NCI-H526 treated with DMSO at 0.1 percent for 48 hours (cell line): ENCODE results near the gene TOMM22.

Experiments used
- DNase-seq: peaks from one replicate; lab custom pipeline; 2025; lab: John Stamatoyannopoulos, UW

TOMM22 gene

GRCh38 chr22:38715176-38715764, 33.5 kb downstream of the TOMM22 start:
- no peak for DNase-seq

DNA sequence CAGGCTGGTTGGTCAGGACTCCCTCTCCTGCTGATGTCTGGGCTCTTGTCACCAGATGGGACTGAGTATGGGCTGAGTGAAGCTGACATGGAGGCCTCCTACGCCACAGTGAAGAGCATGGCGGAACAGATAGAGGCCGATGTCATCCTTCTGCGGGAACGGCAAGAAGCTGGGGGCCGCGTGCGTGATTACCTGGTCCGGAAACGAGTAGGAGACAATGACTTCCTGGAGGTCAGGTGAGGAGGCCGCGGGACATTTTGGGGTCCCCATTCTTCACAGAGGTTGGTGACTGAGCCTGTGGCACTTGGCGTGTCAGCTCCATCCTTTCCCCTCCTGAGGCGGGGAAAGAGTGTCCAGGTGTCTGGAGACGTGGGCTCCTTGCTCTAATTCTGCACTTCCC, 34.1 kb downstream of the TOMM22 start:
- DNase-seq, result no peak

GRCh38 chr22:38716271-38716670, 34.5 kb downstream of the TOMM22 start:
- DNase-seq, result no peak

DNA sequence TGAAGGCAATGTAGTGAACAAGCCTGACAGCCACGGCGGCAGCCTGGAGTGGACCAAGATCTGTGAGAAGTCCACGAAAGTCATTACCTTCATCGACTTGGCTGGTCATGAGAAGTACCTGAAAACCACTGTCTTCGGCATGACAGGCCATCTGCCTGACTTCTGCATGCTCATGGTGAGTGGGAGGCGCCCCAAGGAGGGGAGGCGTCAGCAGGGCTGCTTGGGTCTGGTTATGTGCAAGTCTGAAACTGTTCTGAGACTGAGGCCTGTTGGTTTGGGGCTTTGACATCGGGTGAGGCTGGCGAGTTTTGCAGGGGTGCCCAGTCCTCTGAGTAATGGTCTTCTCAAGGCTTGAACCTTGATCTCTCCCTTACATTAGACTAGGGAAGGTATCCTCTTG, 35.1 kb downstream of the TOMM22 start:
- no peak for DNase-seq

DNA sequence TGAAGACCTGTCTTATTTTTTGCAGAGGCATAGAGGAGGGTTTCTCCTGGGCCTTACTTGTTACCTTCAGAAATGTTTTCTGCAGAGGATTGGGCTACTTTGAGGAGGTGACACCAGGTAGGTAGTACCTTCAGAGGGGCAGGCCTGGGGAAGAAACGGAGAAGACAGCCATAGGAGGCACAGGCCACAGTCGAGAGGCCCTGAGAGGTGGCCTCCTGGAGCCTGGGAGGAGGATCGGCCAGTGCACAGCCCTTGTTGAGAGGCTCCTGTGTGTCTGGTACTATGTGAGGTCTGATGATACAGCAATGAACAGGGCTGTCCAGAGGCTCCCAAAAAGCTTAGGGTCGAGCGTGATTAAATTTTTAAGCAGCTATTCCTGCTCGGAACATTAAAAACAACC, 35.5 kb downstream of the TOMM22 start:
- DNase-seq, result no peak

DNA sequence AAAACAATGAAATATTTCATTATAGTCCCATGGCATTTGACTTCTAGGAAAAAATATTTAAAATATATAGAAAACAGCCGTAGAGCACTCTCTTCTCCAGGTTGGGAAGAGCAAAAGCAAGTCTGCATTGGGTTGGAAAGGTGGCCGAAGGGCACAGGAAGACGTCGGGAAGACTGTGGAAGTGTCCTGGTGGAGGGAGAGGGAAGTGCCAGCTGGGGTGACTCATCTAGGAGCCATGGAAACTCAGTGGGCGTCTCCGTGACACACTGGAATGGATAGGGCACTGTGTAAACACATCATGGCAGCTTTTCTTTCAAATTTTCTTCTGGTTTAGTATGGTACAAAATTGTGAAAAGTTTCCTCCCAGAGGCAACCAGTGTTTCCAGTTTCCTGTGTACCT, 36.7 kb downstream of the TOMM22 start:
- DNase-seq, result no peak

- no peak for DNase-seq
Measured at GRCh38 chr22:38719196-38719595, 37.4 kb downstream of the TOMM22 start.

DNA sequence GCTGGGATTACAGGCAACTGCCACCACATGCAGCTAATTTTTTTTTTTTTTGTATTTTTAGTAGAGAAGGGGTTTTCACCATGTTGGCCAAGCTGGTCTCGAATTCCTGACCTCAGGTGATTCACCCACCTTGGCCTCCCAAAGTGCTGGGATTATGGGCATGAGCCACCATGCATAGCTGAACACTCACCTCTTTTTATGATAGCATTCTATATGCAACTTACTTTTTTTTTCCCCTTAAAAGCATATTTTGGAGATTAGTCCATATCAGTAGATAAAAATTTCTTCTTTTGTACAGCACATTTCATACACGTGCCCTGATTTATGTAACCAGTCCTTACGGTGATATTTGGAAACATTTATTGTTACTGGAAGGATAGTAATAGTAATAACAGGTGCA, 38.6 kb downstream of the TOMM22 start:
- DNase-seq, result no peak

GRCh38 chr22:38721551-38721950, 39.8 kb downstream of the TOMM22 start:
- no peak for DNase-seq

GRCh38 chr22:38724176-38724575, 42.4 kb downstream of the TOMM22 start:
- DNase-seq, result no peak

- no peak for DNase-seq
Measured at GRCh38 chr22:38724926-38725571, 43.3 kb downstream of the TOMM22 start.

DNA sequence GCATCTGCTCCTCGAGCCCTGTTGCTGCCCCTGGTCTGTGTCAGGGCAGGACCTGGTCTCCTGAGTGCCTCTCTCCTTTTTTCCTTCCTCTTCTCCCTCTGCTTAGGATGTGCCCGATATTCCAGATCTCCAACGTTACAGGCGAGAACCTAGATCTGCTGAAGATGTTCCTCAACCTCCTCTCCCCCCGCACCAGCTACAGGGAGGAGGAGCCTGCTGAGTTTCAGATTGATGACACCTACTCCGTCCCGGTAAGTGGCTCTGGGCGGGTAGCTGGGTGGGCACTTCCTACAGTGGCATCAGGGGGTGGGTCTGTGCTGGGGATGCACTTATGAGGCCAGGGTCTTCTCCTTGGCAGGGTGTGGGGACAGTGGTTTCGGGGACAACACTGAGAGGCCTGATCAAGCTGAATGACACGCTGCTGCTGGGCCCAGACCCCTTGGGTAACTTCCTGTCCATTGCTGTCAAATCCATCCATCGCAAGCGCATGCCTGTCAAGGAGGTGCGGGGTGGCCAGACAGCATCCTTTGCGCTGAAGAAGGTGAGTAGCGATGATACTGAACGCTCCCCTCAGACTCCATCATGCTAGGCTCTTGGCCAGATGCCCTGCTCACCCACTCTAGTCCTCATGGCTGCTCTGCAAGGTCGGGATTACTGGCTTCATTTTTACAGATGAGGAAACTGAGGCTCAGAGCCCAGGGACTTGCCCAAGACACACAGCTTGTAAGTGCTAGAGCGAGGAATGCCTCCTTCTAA, 44.3 kb downstream of the TOMM22 start:
- DNase-seq, result no peak

- no peak for DNase-seq
Measured at GRCh38 chr22:38727123-38727522, 45.4 kb downstream of the TOMM22 start.

- DNase-seq, result no peak
Measured at GRCh38 chr22:38727530-38728451, 46.0 kb downstream of the TOMM22 start.

GRCh38 chr22:38728871-38729796, 47.4 kb downstream of the TOMM22 start:
- DNase-seq, result no peak

GRCh38 chr22:38729946-38730345, 48.2 kb downstream of the TOMM22 start:
- no peak for DNase-seq

GRCh38 chr22:38730411-38730871, 48.7 kb downstream of the TOMM22 start:
- no peak for DNase-seq

DNA sequence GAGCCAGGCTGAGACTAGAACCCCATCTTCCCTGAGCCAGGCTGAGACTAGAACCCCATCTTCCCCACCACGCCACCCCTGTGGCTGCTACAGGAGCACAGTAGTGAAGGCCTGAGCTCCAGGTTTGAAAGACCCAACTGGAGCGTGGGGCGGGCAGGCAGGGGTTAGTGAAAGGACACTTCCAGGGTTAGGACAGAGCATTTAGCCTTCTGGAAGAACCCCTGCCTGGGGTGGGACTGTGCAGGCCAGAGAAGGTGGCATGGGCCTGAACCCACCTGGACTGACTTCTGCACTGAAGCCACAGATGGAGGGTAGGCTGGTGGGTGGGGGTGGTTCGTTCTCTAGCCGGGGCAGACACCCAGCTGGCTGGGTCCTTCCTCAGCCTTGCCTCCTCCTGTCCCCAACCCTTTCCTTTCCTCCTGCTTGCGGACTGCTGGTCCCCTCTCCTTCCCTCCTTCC, 50.0 kb downstream of the TOMM22 start:
- DNase-seq, result no peak

- DNase-seq, result no peak
Measured at GRCh38 chr22:38732251-38732815, 50.6 kb downstream of the TOMM22 start.

DNA sequence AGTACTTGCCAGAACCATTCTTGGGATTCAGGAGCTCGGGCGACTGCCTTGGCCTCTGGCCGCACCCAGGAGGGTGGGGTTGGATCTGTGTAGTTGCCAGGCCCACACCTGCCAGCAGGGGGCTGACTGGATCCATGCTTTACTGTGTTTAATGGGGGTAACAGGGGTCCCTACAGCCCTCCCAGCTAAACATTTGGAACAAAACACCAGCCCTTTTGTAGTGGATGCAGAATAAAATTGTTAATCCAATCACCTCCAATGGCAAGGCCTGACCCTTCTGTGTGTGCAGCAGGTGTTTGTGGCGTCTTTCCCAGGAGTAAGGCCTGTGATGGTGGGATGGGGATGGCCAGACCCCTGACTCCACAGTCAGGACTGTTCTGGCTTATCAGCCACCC, 51.6 kb downstream of the TOMM22 start:
- DNase-seq, result no peak
